HFF-Myc (cell line): Measurements from ENCODE around the gene SMARCA2.

Source experiments
- DNase-seq: peaks from one replicate; pipeline ENCODE4 v3.0.0-alpha.2; 2011; ENCODE audit warnings: low read depth; ENCODE audit errors: extremely low read depth
- H3K4me3 ChIP-seq: replicated peaks from 2 replicates; pipeline ENCODE4 v1.5.1; 2011; ENCODE audit warnings: low read depth, mild to moderate bottlenecking, control low read depth, low read length
- CTCF ChIP-seq: IDR thresholded peaks from 2 replicates; pipeline ENCODE4 v1.5.1; 2012; ENCODE audit warnings: mild to moderate bottlenecking, low read depth, low read length, control low read depth; ENCODE audit errors: missing control alignments

Gene SMARCA2

GRCh38 chr9:2173861-2174260, 158.7 kb downstream of the SMARCA2 start:
- no peak overlapping the region for H3K4me3 ChIP-seq
- no peak for TF ChIP-seq CTCF
- DNase-seq: no peak

- DNase-seq: no peak
- H3K4me3 ChIP-seq: no peak overlapping the region
- TF ChIP-seq CTCF: no peak
Measured at GRCh38 chr9:2174306-2174705, 159.2 kb downstream of the SMARCA2 start.

- DNase-seq: no peak
- TF ChIP-seq CTCF: no peak
- H3K4me3 ChIP-seq: no peak overlapping the region
Measured at GRCh38 chr9:2174911-2175310, 159.8 kb downstream of the SMARCA2 start.

GRCh38 chr9:2177121-2177520, 162.0 kb downstream of the SMARCA2 start:
- no peak for TF ChIP-seq CTCF
- H3K4me3 ChIP-seq: no peak overlapping the region
- no peak for DNase-seq

- TF ChIP-seq CTCF: no peak
- DNase-seq: no peak
- no peak overlapping the region for H3K4me3 ChIP-seq
Measured at GRCh38 chr9:2178034-2178734, 163.0 kb downstream of the SMARCA2 start.

GRCh38 chr9:2179567-2179966, 164.4 kb downstream of the SMARCA2 start:
- no peak overlapping the region for H3K4me3 ChIP-seq
- no peak for DNase-seq
- no peak for TF ChIP-seq CTCF

GRCh38 chr9:2180154-2180553, 165.0 kb downstream of the SMARCA2 start:
- no peak for TF ChIP-seq CTCF
- no peak for DNase-seq
- H3K4me3 ChIP-seq: no peak overlapping the region
